GM18867 (cell line): ENCODE data around the gene MRPS27.

Experiments
- ATAC-seq: cut with Tn5 transposase; IDR thresholded peaks from one replicate; pipeline ENCODE4 v1.9.1; 2021; ENCODE audit warnings: mild to moderate bottlenecking, moderate library complexity; ENCODE audit not compliant: unreplicated experiment

The MRPS27 gene

GRCh38 chr5:72266862-72267261 is 53.2 kb downstream of the MRPS27 start:
- ATAC-seq, result no peak

DNA sequence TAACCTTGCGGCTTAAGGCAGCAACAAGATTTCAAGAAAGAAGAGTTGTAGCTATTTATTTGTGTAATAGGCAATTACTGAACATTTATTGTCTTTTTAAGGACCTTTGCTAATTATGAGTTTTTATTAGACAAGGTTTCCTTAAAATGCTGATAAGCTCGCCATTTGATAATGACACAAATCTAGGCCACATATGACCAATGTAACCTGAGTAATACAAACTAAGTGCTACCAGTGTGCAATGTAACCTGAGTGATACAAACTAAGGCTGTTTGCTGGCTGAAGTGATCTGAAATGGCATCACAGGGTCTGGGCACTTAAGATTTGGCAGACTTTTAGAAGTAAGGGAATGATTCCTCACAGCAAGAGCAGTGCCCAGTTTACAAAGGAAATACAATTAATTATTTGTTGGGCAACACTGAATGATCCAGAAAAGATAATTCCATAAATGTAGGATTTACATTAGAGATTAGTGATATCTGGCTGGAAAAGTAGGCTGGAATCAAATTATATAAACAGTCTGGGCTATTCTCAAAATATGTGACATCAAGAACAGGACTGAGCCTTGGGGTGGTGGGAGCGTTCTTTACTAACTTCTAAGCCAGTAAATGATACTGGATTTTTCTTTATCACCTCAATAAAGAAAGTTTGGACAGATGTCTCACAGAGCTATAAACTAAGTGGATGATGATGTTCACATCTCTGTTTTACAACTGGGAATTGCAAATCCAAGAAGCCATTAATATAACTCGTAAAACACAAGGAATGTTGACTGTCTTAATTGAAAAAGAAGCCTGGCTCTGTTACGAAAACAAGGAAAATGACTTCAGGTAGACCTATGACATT is 54.8 kb downstream of the MRPS27 start:
- no peak for ATAC-seq

GRCh38 chr5:72256536-72256935 is 63.5 kb downstream of the MRPS27 start:
- no peak for ATAC-seq

DNA sequence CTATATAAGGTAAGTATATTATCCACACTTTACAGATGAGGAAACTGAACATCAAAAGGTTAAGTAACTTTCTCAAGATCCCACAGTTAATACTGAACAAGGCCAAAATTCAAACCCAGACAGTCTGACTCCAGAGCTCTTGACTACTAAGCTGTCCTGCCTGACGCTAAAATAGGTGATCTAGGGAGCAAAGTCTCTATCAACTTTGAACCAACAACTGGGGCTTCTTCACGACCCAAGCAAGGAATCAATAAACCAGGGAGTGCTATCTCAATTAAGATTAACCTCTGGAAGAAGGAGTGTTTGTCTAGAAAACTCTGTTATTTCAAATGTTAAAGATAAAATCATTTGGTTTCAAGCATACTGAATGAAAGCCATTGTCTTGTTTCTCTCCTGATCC is 64.4 kb downstream of the MRPS27 start:
- no peak for ATAC-seq

DNA sequence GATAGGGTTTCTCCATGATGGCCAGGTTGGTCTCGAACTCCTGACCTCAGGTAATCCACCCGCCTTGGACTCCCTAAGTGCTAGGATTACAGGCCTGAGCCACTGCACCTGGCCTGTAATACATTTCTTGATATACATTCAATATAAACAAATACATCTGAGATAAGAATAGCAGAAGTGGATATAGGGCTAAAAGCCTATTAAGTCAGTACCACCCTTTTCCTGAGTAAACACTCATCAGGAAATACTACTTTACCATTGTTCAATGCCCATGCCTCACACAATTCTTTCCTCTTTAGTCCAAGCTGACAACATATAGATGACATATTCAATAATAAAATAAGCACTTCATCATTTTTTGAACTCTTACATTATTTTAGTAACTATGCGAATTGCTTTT is 64.8 kb downstream of the MRPS27 start:
- no peak for ATAC-seq

DNA sequence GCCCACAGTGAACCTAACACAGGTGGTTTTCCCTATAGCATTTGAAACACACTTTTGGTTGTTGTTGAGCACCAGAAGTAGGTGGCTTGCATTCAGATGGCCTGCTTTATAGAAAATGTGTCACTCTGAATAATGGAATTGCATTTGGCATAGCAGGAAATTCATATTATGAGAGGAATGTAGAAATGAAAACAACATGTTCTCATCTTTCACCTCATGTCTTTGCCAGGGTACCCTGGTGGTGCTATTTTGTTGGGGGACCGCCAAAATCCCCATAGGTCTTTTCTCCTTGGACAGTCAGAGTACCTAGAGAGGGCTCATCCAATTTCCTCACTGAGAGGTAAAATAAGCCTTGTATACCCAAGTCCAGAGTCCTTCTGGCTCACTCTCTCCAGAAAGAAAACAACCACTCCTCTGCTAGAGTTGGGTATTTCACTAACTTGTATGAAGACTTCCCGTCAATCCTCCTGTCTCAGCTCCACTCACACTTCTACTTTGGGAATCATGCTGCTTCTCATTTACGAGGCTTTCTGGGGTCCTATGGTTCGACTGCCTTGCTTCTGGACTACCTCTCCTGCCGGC is 67.4 kb downstream of the MRPS27 start:
- no peak for ATAC-seq

DNA sequence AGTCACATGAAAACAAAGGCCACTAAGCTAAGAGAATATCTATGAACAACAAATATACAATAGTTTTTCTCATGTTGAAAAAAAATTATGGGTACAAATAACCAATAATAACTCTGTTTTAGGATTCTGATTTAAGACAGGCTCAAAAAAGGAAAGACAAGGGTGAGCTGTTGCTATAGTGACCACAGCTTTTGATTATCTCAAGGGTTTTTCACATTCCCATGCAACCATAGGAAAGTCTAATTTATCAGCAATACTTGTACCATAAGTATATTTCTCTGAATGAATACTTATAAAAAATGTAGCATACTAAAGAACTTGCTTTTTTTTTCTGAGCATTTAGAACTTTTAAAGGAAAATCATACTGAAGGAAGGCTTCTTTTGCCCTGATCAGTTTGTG is 68.0 kb downstream of the MRPS27 start:
- ATAC-seq, result no peak

- ATAC-seq, result no peak
These were observed 68.7 kb downstream of the MRPS27 start for GRCh38 chr5:72251386-72251785.

GRCh38 chr5:72248410-72248981 is 71.5 kb downstream of the MRPS27 start:
- no peak for ATAC-seq

DNA sequence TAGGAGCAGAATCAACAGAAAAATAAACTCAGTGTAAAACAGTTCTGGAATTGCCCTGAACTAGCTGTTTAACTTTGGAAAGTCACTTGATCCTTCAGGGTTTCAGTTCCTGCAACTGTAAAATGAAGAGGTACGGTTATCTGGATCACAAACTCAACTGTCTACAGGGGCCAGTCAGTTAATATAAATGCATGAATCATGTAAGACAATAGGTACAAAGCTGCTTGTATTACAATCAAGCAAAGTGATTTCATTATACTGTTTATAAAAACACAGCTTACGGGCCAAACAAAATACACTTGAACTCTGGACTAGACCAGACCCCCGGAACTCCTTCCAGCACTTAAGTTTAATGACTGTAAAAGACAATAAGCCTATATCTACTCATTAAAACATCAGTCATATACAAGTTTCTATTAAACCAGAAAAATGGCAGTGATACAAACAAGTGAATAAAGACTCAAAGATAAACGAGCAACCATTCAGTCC is 73.0 kb downstream of the MRPS27 start:
- no peak for ATAC-seq

DNA sequence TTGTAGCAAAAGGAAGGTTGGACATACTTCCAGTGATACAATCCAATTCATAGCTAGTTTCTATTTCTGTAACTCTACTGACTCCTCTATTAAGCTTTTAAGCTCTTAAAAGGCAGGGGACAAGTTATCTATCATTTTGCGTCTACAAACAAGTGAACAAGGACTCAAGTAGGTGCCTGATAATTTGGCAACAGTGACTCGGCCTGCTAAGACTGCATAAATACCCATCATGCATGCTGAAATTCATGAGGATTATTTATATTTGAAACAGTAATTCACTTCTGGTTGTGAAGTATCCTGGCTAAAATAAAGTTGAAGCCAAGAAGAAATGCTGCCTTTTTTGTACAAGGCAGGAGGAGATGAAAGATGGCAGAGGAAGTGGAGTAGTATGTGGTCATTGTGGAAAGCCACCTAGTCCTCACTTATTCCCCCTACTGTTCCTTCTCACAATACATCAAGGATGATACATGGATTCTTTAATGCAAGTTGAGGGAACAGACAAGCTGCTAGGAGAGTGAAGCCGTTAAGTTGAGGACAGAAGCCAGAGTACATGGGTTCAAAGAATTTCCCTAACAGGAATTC is 74.0 kb downstream of the MRPS27 start:
- ATAC-seq, result no peak

DNA sequence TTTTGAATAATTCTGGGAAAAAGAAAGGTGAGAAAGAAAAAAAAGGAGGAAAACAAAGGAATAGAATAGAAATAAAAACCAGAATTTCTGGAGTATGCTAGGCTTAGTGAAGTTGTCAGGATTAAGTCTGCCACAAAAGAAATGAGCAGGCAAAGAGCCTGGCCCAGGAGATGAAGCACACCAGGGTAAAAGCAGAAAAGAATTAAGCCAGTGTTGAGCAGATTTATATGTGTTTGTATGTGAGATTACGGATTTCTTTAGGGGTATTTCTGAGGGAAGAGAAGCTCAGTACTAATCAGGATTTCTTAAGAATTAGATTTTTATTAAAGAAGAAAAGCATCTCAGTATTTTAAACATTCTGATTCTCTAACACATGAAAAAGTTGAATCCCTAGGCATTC is 74.5 kb downstream of the MRPS27 start:
- no peak for ATAC-seq

- peak; percentile 90 for ATAC-seq
These were observed 75.1 kb downstream of the MRPS27 start for GRCh38 chr5:72244862-72245371.

DNA sequence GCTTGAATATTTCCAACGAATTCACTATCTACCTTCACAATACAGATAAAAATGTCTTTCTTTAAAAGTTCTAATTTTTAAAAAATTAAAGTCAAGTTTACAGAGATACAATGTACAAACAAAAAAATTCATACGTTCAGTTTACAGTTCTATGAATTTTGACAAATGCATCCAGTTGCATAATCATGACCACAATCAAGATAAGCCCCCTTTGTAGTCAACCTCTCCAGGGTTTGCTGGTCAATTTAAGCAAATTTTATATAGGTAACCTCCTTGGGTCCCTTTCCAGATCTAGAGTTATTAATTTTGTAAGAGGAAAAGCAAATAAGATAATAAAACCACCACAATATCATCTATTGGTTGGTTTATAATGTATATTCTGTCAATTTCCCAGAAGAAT is 76.3 kb downstream of the MRPS27 start:
- ATAC-seq, result no peak

GRCh38 chr5:72242796-72243475 is 77.1 kb downstream of the MRPS27 start:
- no peak for ATAC-seq

DNA sequence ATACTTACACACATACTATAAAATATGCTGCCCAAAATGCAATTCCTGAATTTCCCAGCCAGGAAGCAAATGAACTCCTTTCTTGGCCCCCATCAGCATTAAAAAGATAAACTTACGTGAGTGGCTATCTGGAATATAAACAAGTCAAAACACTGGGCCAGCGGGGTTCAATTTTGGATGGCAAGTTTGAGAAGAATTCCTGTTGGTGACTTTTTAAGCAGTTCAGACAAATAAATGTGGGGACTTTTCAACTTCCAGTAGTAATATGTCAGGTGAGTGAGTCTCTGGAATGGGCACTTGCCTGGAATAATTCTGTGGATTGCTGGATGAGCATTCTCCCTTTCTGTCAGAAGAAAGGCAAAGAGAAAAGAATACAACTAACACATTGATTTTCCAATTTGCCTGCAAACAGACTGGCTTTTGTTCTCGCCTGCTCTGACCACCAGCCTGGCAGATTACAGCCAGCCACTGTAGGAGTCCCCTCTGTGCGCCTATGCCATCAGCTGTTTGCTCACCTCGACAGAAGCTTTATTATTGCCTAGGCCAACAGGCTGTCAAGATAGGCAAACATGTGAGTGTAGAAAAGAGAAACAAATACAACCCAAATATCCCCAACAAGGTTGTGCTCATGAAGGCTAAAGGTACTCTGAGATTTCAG is 78.6 kb downstream of the MRPS27 start:
- ATAC-seq, result no peak

GRCh38 chr5:72238712-72239445 is 81.2 kb downstream of the MRPS27 start:
- no peak for ATAC-seq

DNA sequence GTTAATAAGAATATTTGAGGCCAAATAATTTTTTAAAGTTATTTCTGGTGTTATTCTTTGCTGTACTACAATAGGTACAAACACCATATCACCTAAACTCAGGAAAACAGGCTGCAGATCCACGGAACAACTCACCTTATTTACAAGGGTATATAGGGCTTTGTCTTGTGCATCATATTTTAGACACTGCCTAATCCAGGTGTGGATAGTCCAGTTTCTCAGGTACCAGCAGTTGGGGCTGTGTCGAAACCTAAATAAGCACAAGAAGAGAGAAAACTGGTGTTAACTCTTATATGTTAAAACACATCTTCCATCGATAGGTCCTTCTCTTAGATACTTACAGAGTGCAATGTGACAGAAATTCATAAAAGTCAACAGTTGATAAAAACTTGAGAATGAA is 82.2 kb downstream of the MRPS27 start:
- no peak for ATAC-seq

- ATAC-seq, result no peak
These were observed 82.6 kb downstream of the MRPS27 start for GRCh38 chr5:72237415-72237814.

DNA sequence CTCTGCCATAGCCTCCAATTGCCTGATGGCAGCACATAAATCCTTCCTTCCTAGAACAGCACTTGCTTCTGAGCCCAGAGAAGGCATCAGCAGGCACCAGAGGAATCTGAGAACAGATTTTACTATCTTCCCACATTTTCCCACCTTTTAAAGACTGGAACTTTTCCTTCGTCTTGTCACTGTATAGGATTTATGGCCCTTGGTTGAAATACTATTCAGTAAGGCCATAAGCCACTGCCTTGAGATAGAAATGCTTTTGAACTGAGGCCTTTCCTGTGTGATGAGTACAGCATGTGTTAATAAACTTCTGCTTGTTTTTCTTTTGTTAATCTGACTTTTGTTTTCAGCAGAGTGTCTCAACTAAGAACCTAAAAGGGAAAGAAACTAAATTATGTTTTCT is 84.3 kb downstream of the MRPS27 start:
- no peak for ATAC-seq
